ENCODE data around the gene SMIM38. TPM values are rescaled to one million over a fixed set of nuclear protein-coding genes. Genes with fewer than 3 reads are reported as not detected.

The SMIM38 gene
- total RNA-seq, 1 experiment from 2014 or later: 0.54 TPM

DNA sequence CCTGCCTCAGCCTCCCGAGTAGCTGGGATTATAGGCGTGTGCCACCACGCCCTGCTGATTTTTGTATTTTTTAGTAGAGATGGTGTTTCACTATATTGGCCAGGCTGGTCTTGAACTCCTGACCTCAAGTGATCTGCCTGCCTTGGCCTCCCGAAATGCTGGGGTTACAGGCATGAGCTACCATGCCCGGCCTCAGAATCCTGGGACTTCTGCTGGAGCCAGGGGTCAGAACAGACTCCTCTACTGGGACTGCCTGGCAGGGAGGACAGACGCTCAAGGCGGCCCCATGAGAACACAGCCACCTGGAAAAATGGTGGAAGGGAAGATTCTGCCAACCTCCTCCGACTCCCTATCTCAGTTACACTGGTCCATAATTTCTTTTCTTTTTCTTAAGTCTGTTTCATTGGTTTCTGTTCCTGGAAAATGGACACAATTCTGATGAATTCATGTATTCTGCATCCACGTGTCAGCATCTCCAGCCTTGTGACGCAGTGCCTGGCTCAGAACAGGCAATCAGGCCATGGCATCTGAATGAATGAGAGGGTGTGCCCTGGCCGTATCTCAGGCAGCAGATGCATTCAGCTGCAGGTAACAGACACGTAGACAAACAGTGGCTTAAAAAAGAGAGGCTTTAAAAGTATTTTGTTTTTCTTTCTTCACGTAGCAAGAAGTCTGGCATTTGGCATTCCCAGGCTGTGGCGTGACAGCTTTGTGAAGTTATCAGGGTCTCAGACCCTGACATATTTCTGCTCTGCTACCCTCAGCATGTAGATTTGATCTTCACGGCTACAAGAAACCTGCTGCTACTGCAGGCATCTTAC lies 4.8 kb downstream of the SMIM38 start:
- H3K4me3 ChIP-seq (replicated peaks in 1 of 2; ENCODE audit: low read depth in 1 of 2, low read length in 2 of 2): no peak overlapping the region
- BruUV-seq (replicated peaks): no TSS peak
- TF ChIP-seq, protein P1, sequence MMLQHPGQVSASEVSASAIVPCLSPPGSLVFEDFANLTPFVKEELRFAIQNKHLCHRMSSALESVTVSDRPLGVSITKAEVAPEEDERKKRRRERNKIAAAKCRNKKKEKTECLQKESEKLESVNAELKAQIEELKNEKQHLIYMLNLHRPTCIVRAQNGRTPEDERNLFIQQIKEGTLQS (IDR thresholded peaks at IDR 0.05): no peak
- TF ChIP-seq POLR2AphosphoS5 (IDR thresholded peaks at IDR 0.05; ENCODE audit: low read depth, low read length) (no peak), FOSL1 (IDR thresholded peaks at IDR 0.05; ENCODE audit: low read depth) (no peak), ZNF274 (IDR thresholded peaks at IDR 0.05; ENCODE audit: low read depth, low read length) (no peak), EZH2phosphoT487 (IDR thresholded peaks at IDR 0.05; ENCODE audit: borderline replicate concordance) (no peak), CEBPB (IDR thresholded peaks at IDR 0.05; ENCODE audit: low read depth) (no peak), SP1 (IDR thresholded peaks at IDR 0.05; ENCODE audit: low read depth) (no peak), SIN3A (IDR thresholded peaks at IDR 0.05; ENCODE audit: low read depth) (no peak), EZH2 (IDR thresholded peaks at IDR 0.05) (no peak)
- TF ChIP-seq, protein P2, sequence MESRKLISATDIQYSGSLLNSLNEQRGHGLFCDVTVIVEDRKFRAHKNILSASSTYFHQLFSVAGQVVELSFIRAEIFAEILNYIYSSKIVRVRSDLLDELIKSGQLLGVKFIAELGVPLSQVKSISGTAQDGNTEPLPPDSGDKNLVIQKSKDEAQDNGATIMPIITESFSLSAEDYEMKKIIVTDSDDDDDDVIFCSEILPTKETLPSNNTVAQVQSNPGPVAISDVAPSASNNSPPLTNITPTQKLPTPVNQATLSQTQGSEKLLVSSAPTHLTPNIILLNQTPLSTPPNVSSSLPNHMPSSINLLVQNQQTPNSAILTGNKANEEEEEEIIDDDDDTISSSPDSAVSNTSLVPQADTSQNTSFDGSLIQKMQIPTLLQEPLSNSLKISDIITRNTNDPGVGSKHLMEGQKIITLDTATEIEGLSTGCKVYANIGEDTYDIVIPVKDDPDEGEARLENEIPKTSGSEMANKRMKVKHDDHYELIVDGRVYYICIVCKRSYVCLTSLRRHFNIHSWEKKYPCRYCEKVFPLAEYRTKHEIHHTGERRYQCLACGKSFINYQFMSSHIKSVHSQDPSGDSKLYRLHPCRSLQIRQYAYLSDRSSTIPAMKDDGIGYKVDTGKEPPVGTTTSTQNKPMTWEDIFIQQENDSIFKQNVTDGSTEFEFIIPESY (IDR thresholded peaks at IDR 0.05; ENCODE audit: extremely low read depth, insufficient replicate concordance, low read length): no peak
- TF ChIP-seq, protein P3, sequence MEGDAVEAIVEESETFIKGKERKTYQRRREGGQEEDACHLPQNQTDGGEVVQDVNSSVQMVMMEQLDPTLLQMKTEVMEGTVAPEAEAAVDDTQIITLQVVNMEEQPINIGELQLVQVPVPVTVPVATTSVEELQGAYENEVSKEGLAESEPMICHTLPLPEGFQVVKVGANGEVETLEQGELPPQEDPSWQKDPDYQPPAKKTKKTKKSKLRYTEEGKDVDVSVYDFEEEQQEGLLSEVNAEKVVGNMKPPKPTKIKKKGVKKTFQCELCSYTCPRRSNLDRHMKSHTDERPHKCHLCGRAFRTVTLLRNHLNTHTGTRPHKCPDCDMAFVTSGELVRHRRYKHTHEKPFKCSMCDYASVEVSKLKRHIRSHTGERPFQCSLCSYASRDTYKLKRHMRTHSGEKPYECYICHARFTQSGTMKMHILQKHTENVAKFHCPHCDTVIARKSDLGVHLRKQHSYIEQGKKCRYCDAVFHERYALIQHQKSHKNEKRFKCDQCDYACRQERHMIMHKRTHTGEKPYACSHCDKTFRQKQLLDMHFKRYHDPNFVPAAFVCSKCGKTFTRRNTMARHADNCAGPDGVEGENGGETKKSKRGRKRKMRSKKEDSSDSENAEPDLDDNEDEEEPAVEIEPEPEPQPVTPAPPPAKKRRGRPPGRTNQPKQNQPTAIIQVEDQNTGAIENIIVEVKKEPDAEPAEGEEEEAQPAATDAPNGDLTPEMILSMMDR (IDR thresholded peaks at IDR 0.05 in 2 of 3, conservative IDR thresholded peaks at IDR 0.05 in 1 of 3; ENCODE audit: borderline replicate concordance in 1 of 3, insufficient read depth in 1 of 3, low read depth in 2 of 3, low read length in 2 of 3): no peak
- no peak overlapping the region for H3K27ac ChIP-seq (ENCODE audit: low read depth, low read length)
- H3K9ac ChIP-seq (ENCODE audit: low read length): no peak overlapping the region
- peaks cover 0 to 1% of the 10 kb centered on the region in 2 experiments; a peak in 1 of 4 replicates for H3K4me1 ChIP-seq (ENCODE audit: control insufficient read depth in 1 of 2, insufficient read depth in 2 of 2, low read length in 2 of 2)
- H3K79me2 ChIP-seq (ENCODE audit: insufficient read depth, low read length): no peaks in the 10 kb centered on the region
- H3K36me3 ChIP-seq (ENCODE audit: control insufficient read depth in 1 of 2, insufficient read depth in 2 of 2, low read length in 2 of 2): no peaks in the 10 kb centered on the region
- H3K27me3 ChIP-seq (ENCODE audit: insufficient read depth, low read length): no peaks in the 10 kb centered on the region
- ATAC-seq: no peak
- intact Hi-C loops (cut with micrococcal nuclease): no loop called here
- H3K9me2 ChIP-seq (ENCODE audit: insufficient read depth): 0 out of 2 replicates have a peak, but pooled peaks cover 2% of the 10 kb centered on the region
- no peaks in the 10 kb centered on the region for H4K20me1 ChIP-seq (ENCODE audit: insufficient read depth)
- DNase-seq (ENCODE audit: low read depth, low spot score): no peak
- no peak overlapping the region for H3K4me2 ChIP-seq (ENCODE audit: low read length)
- RAD21 ChIA-PET (ENCODE audit: low non-redundant PET in 1 of 2, low total read pairs in 2 of 2, uncharacterized antibody in 2 of 2, unreplicated experiment in 2 of 2): no interaction called here
- H2AFZ ChIP-seq (ENCODE audit: low read depth, low read length, poor library complexity, severe bottlenecking): no peak overlapping the region
- CTCF ChIA-PET: no interaction called here
- no peaks in the 10 kb centered on the region; a peak in 1 of 4 replicates for H3K9me3 ChIP-seq (ENCODE audit: control insufficient read depth in 1 of 2, insufficient read depth in 1 of 2, low read depth in 1 of 2, low read length in 2 of 2)
- POLR2A ChIA-PET: no interaction called here
